ENCODE data around the gene TTLL3.
A peak's percentile ranks its signal among the peaks of the same experiment; 100 is the strongest.
"Not testable (repeated sequence)": the region's sequence is repeated elsewhere in the genome, so short reads cannot be mapped to it uniquely, and the experiment has no call there.

The TTLL3 gene

GRCh38 chr3:9851926-9852325 is 41.9 kb downstream of the TTLL3 start:
- not testable (repeated sequence) for H3K27ac Mint-ChIP-seq; H3K9me3 Mint-ChIP-seq; H3K4me1 Mint-ChIP-seq (ENCODE audit: low read depth); H3K36me3 Mint-ChIP-seq (ENCODE audit: low read depth); DNase-seq; H3K4me3 Mint-ChIP-seq; H3K27me3 Mint-ChIP-seq

- Mint-ChIP-seq H3K4me1 (ENCODE audit: low read depth) (peaks cover 8% of the 10 kb centered on the region), H3K9me3 (no peaks in the 10 kb centered on the region), H3K36me3 (ENCODE audit: low read depth) (no peaks in the 10 kb centered on the region), H3K27me3 (peaks cover 4% of the 10 kb centered on the region), H3K4me3 (no peak overlapping the region), H3K27ac (no peak overlapping the region)
- no peak for DNase-seq
These were observed 42.5 kb downstream of the TTLL3 start for GRCh38 chr3:9852528-9852927.

- not testable (repeated sequence) for H3K4me3 Mint-ChIP-seq; H3K27ac Mint-ChIP-seq; H3K27me3 Mint-ChIP-seq; H3K4me1 Mint-ChIP-seq (ENCODE audit: low read depth); DNase-seq; H3K36me3 Mint-ChIP-seq (ENCODE audit: low read depth); H3K9me3 Mint-ChIP-seq
These were observed 44.4 kb downstream of the TTLL3 start for GRCh38 chr3:9854291-9854940.

GRCh38 chr3:9855594-9855993 is 45.5 kb downstream of the TTLL3 start:
- no peak for DNase-seq
- peaks cover 4% of the 10 kb centered on the region for H3K27me3 Mint-ChIP-seq
- no peak overlapping the region for H3K27ac Mint-ChIP-seq
- H3K9me3 Mint-ChIP-seq: no peaks in the 10 kb centered on the region
- no peaks in the 10 kb centered on the region for H3K36me3 Mint-ChIP-seq (ENCODE audit: low read depth)
- peaks cover 5% of the 10 kb centered on the region for H3K4me1 Mint-ChIP-seq (ENCODE audit: low read depth)
- no peak overlapping the region for H3K4me3 Mint-ChIP-seq

GRCh38 chr3:9859530-9860025 is 49.5 kb downstream of the TTLL3 start:
- peaks cover 11% of the 10 kb centered on the region for H3K27me3 Mint-ChIP-seq
- no peaks in the 10 kb centered on the region for H3K9me3 Mint-ChIP-seq
- no peak overlapping the region for H3K27ac Mint-ChIP-seq
- H3K36me3 Mint-ChIP-seq (ENCODE audit: low read depth): no peaks in the 10 kb centered on the region
- H3K4me1 Mint-ChIP-seq (ENCODE audit: low read depth): peaks cover 2% of the 10 kb centered on the region
- H3K4me3 Mint-ChIP-seq: no peak overlapping the region
- DNase-seq: no peak

- no peak for DNase-seq
- no peak overlapping the region for H3K27ac Mint-ChIP-seq
- H3K9me3 Mint-ChIP-seq: no peaks in the 10 kb centered on the region
- H3K27me3 Mint-ChIP-seq: peaks cover 11% of the 10 kb centered on the region
- H3K4me1 Mint-ChIP-seq (ENCODE audit: low read depth): peaks cover 2% of the 10 kb centered on the region
- no peaks in the 10 kb centered on the region for H3K36me3 Mint-ChIP-seq (ENCODE audit: low read depth)
- no peak overlapping the region for H3K4me3 Mint-ChIP-seq
These were observed 51.1 kb downstream of the TTLL3 start for GRCh38 chr3:9861201-9861600.

- no peaks in the 10 kb centered on the region for H3K36me3 Mint-ChIP-seq (ENCODE audit: low read depth)
- H3K27me3 Mint-ChIP-seq: peaks cover 11% of the 10 kb centered on the region
- no peaks in the 10 kb centered on the region for H3K9me3 Mint-ChIP-seq
- H3K27ac Mint-ChIP-seq: no peak overlapping the region
- no peak overlapping the region for H3K4me3 Mint-ChIP-seq
- DNase-seq: no peak
- H3K4me1 Mint-ChIP-seq (ENCODE audit: low read depth): peaks cover 2% of the 10 kb centered on the region
These were observed 51.6 kb downstream of the TTLL3 start for GRCh38 chr3:9861626-9862130.

- peaks cover 2% of the 10 kb centered on the region for H3K4me1 Mint-ChIP-seq (ENCODE audit: low read depth)
- H3K9me3 Mint-ChIP-seq: no peaks in the 10 kb centered on the region
- H3K27me3 Mint-ChIP-seq: peaks cover 11% of the 10 kb centered on the region
- H3K27ac Mint-ChIP-seq: no peak overlapping the region
- no peaks in the 10 kb centered on the region for H3K36me3 Mint-ChIP-seq (ENCODE audit: low read depth)
- DNase-seq: peak; percentile 59
- peak overlapping the region; percentile 12 for H3K4me3 Mint-ChIP-seq
These were observed 52.5 kb downstream of the TTLL3 start for GRCh38 chr3:9862391-9863057.

GRCh38 chr3:9863058-9863772 is 53.2 kb downstream of the TTLL3 start:
- peaks cover 2% of the 10 kb centered on the region for H3K4me1 Mint-ChIP-seq (ENCODE audit: low read depth)
- no peak overlapping the region for H3K27ac Mint-ChIP-seq
- H3K4me3 Mint-ChIP-seq: no peak overlapping the region
- DNase-seq: no peak
- H3K27me3 Mint-ChIP-seq: peaks cover 11% of the 10 kb centered on the region
- no peaks in the 10 kb centered on the region for H3K36me3 Mint-ChIP-seq (ENCODE audit: low read depth)
- H3K9me3 Mint-ChIP-seq: no peaks in the 10 kb centered on the region

- no peak overlapping the region for H3K27ac Mint-ChIP-seq
- no peaks in the 10 kb centered on the region for H3K9me3 Mint-ChIP-seq
- H3K36me3 Mint-ChIP-seq (ENCODE audit: low read depth): no peaks in the 10 kb centered on the region
- no peak overlapping the region for H3K4me3 Mint-ChIP-seq
- peaks cover 2% of the 10 kb centered on the region for H3K4me1 Mint-ChIP-seq (ENCODE audit: low read depth)
- H3K27me3 Mint-ChIP-seq: peaks cover 11% of the 10 kb centered on the region
- no peak for DNase-seq
These were observed 54.3 kb downstream of the TTLL3 start for GRCh38 chr3:9864200-9864927.

GRCh38 chr3:9865125-9865637 is 55.1 kb downstream of the TTLL3 start:
- H3K9me3 Mint-ChIP-seq: not testable (repeated sequence)
- peaks cover 11% of the 10 kb centered on the region for H3K27me3 Mint-ChIP-seq

GRCh38 chr3:9866639-9867038 is 56.6 kb downstream of the TTLL3 start:
- peaks cover 11% of the 10 kb centered on the region for H3K27me3 Mint-ChIP-seq
- H3K4me3 Mint-ChIP-seq: no peak overlapping the region
- DNase-seq: no peak
- H3K9me3 Mint-ChIP-seq: no peaks in the 10 kb centered on the region
- peaks cover 2% of the 10 kb centered on the region for H3K4me1 Mint-ChIP-seq (ENCODE audit: low read depth)
- H3K27ac Mint-ChIP-seq: no peak overlapping the region
- H3K36me3 Mint-ChIP-seq (ENCODE audit: low read depth): no peaks in the 10 kb centered on the region

More at GRCh38 chr3:9865125-9865637, 55.1 kb downstream of the TTLL3 start:
- H3K4me1 Mint-ChIP-seq (ENCODE audit: low read depth); H3K27ac Mint-ChIP-seq; H3K36me3 Mint-ChIP-seq (ENCODE audit: low read depth); DNase-seq; H3K4me3 Mint-ChIP-seq: not testable (repeated sequence)

- Mint-ChIP-seq H3K9me3 (no peaks in the 10 kb centered on the region), H3K36me3 (ENCODE audit: low read depth) (no peaks in the 10 kb centered on the region), H3K4me3 (no peak overlapping the region), H3K4me1 (ENCODE audit: low read depth) (peaks cover 2% of the 10 kb centered on the region), H3K27me3 (peaks cover 7% of the 10 kb centered on the region), H3K27ac (no peak overlapping the region)
- no peak for DNase-seq
These were observed 57.0 kb downstream of the TTLL3 start for GRCh38 chr3:9867106-9867505.

GRCh38 chr3:9869955-9870354 is 59.9 kb downstream of the TTLL3 start:
- Mint-ChIP-seq H3K27ac (no peak overlapping the region), H3K27me3 (no peaks in the 10 kb centered on the region), H3K36me3 (ENCODE audit: low read depth) (no peaks in the 10 kb centered on the region), H3K9me3 (no peaks in the 10 kb centered on the region), H3K4me3 (no peak overlapping the region), H3K4me1 (ENCODE audit: low read depth) (no peaks in the 10 kb centered on the region)
- DNase-seq: no peak
